H1 (cell line): ENCODE data around the gene HNRNPAB. TPM values are rescaled to one million over a fixed set of nuclear protein-coding genes. Genes with fewer than 3 reads are reported as not detected.

Source experiments
- CTCF ChIA-PET: fragments of 300-600 bp; sonication (Branson Sonifier 250); formaldehyde crosslinking; loops from one replicate; lab custom pipeline; 2021; ENCODE audit not compliant: partially characterized antibody; lab: Charles Lee
- POLR2A ChIA-PET: fragments of 300-600 bp; sonication (Branson Sonifier 250); formaldehyde crosslinking; loops from one replicate; lab custom pipeline; 2021; ENCODE audit warnings: inconsistent platforms; ENCODE audit not compliant: partially characterized antibody; lab: Charles Lee
- DNase-seq, 2 experiments: peaks; one replicate each; pipeline versions ENCODE4 v3.0.0 to v3.0.0-alpha.2; 2010 to 2022; ENCODE audit warnings: low spot score in 2 of 2, low read depth in 1 of 2, mixed read lengths in 1 of 2
- FAIRE-seq: peaks from 2 replicates; lab custom pipeline; 2011; peaks lifted over from hg19 to GRCh38; lab: Jason Lieb, UNC
- H2AFZ ChIP-seq: 2 replicates; pipeline ENCODE4 v1.8.1; 2012; ENCODE audit warnings: low read length, inconsistent platforms
- H2AK5ac ChIP-seq: 2 replicates; pipeline ENCODE4 v1.6.1; 2013; ENCODE audit warnings: low read depth, low read length
- H2BK120ac ChIP-seq: replicated peaks from 2 replicates; pipeline ENCODE3; 2013; ENCODE audit warnings: low read depth, low read length, inconsistent platforms
- H2BK12ac ChIP-seq: 2 replicates; pipeline ENCODE4 v1.6.1; 2013; ENCODE audit warnings: low read depth, low read length
- H2BK15ac ChIP-seq: 2 replicates; pipeline ENCODE4 v1.6.1; 2013; ENCODE audit warnings: low read length
- H2BK20ac ChIP-seq: 2 replicates; pipeline ENCODE4 v1.6.1; 2013; ENCODE audit warnings: low read length
- H2BK5ac ChIP-seq: 2 replicates; pipeline ENCODE4 v1.6.1; 2013; ENCODE audit warnings: low read depth, low read length
- H3K14ac ChIP-seq: 2 replicates; pipeline ENCODE4 v1.6.1; 2013; ENCODE audit warnings: inconsistent platforms; ENCODE audit not compliant: insufficient read length
- H3K18ac ChIP-seq: 2 replicates; pipeline ENCODE4 v1.6.1; 2013; ENCODE audit warnings: low read length; ENCODE audit errors: extremely low read depth
- H3K23ac ChIP-seq: 2 replicates; pipeline ENCODE4 v1.6.1; 2013; ENCODE audit warnings: inconsistent platforms; ENCODE audit not compliant: insufficient read length
- H3K23me2 ChIP-seq: 2 replicates; pipeline ENCODE4 v1.6.1; 2013; ENCODE audit warnings: low read depth, low read length
- H3K27ac ChIP-seq: 2 replicates; pipeline ENCODE4 v1.6.1; 2011; ENCODE audit warnings: low read depth, low read length, inconsistent platforms
- H3K27me3 ChIP-seq, 4 experiments: replicated peaks in 1 of 4; 1 replicate in 1 of 4; 2 replicates in 3 of 4; pipeline versions ENCODE4 v1.6.1 to v1.8.1; 2011 to 2013; ENCODE audit warnings: low read length in 3 of 4, mild to moderate bottlenecking in 3 of 4, inconsistent platforms in 2 of 4, mixed read lengths in 2 of 4, moderate library complexity in 1 of 4; ENCODE audit not compliant: control insufficient read depth in 3 of 4, insufficient read depth in 3 of 4; ENCODE audit errors: extremely low read depth in 1 of 4
- H3K36me3 ChIP-seq, 4 experiments: 2 replicates each; pipeline versions ENCODE4 v1.6.1 to v1.8.1; 2011 to 2013; ENCODE audit warnings: mild to moderate bottlenecking in 4 of 4, low read length in 3 of 4, moderate library complexity in 2 of 4, control low read depth in 1 of 4, inconsistent platforms in 1 of 4; ENCODE audit not compliant: insufficient read depth in 4 of 4, control insufficient read depth in 2 of 4
- H3K4ac ChIP-seq: replicated peaks from 2 replicates; pipeline ENCODE3; 2013; ENCODE audit warnings: low read length, low read depth, mixed read lengths, inconsistent platforms; ENCODE audit not compliant: insufficient read length
- H3K4me1 ChIP-seq, 4 experiments: replicated peaks in 1 of 4; 1 replicate in 1 of 4; 2 replicates in 3 of 4; pipeline versions ENCODE4 v1.6.1 to v1.8.1; 2011 to 2013; ENCODE audit warnings: low read length in 3 of 4, inconsistent platforms in 2 of 4, mixed read lengths in 1 of 4; ENCODE audit not compliant: insufficient read depth in 4 of 4, control insufficient read depth in 3 of 4
- H3K4me2 ChIP-seq, 2 experiments: 2 replicates each; pipeline versions ENCODE4 v1.6.1 to v1.8.1; 2011 to 2013; ENCODE audit warnings: low read depth in 2 of 2, low read length in 2 of 2, control low read depth in 1 of 2, inconsistent platforms in 1 of 2, mild to moderate bottlenecking in 1 of 2; ENCODE audit not compliant: insufficient read depth in 1 of 2
- H3K4me3 ChIP-seq, 4 experiments: fragments of 200-600, 300-600 bp in 1 of 4; sonication (generic), shearing (Covaris generic), sonication (Bioruptor Twin) in 1 of 4; 2 replicates each; pipeline versions ENCODE4 v1.5.1 to v1.8.1; 2011 to 2016; ENCODE audit warnings: low read length in 4 of 4, low read depth in 3 of 4, control low read depth in 2 of 4, inconsistent platforms in 2 of 4, mild to moderate bottlenecking in 2 of 4, mixed read lengths in 1 of 4, moderate library complexity in 1 of 4; ENCODE audit not compliant: insufficient read depth in 2 of 4; ENCODE audit errors: extremely low read depth in 1 of 4
- H3K56ac ChIP-seq: replicated peaks from 2 replicates; pipeline ENCODE3; 2013; ENCODE audit warnings: low read depth, mild to moderate bottlenecking, mixed read lengths, low read length, inconsistent platforms; ENCODE audit not compliant: insufficient read length
- H3K79me1 ChIP-seq: 2 replicates; pipeline ENCODE4 v1.6.1; 2013; ENCODE audit warnings: low read depth, low read length, control low read depth
- H3K79me2 ChIP-seq, 2 experiments: 2 replicates each; pipeline versions ENCODE4 v1.6.1 to v1.8.1; 2012 to 2013; ENCODE audit warnings: low read length in 2 of 2, mild to moderate bottlenecking in 2 of 2, inconsistent platforms in 1 of 2; ENCODE audit not compliant: insufficient read depth in 2 of 2, control insufficient read depth in 1 of 2
- H3K9ac ChIP-seq, 4 experiments: replicated peaks in 1 of 4; 1 replicate in 1 of 4; 2 replicates in 3 of 4; pipeline versions ENCODE4 v1.6.1 to v1.8.1; 2011 to 2013; ENCODE audit warnings: low read depth in 3 of 4, low read length in 3 of 4, control low read depth in 2 of 4, mild to moderate bottlenecking in 2 of 4, moderate library complexity in 2 of 4, inconsistent platforms in 1 of 4; ENCODE audit errors: extremely low read depth in 1 of 4
- H3K9me3 ChIP-seq, 2 experiments: 2 replicates each; pipeline versions ENCODE4 v1.6.1 to v1.8.1; 2012 to 2013; ENCODE audit warnings: mild to moderate bottlenecking in 2 of 2, moderate library complexity in 2 of 2, control low read depth in 1 of 2, inconsistent platforms in 1 of 2, low read depth in 1 of 2, low read length in 1 of 2, mixed read lengths in 1 of 2; ENCODE audit not compliant: insufficient read depth in 2 of 2
- H4K20me1 ChIP-seq, 2 experiments: replicated peaks in 1 of 2; 2 replicates each; pipeline versions ENCODE3 to v1.8.1; 2011 to 2013; ENCODE audit warnings: inconsistent platforms in 2 of 2, low read length in 2 of 2, mild to moderate bottlenecking in 1 of 2; ENCODE audit not compliant: insufficient read depth in 2 of 2, control insufficient read depth in 1 of 2
- H4K5ac ChIP-seq: 2 replicates; pipeline ENCODE4 v1.6.1; 2013; ENCODE audit warnings: low read length, low read depth, mixed read lengths, inconsistent platforms; ENCODE audit not compliant: insufficient read length
- H4K8ac ChIP-seq: 2 replicates; pipeline ENCODE4 v1.8.0; 2013; ENCODE audit warnings: mild to moderate bottlenecking, moderate library complexity, low read length, inconsistent platforms; ENCODE audit not compliant: insufficient read depth; ENCODE audit errors: extremely low read depth
- H4K91ac ChIP-seq: replicated peaks from 2 replicates; pipeline ENCODE3; 2013; ENCODE audit warnings: low read length, mixed read lengths, inconsistent platforms; ENCODE audit not compliant: insufficient read length
- BRCA1 ChIP-seq: IDR thresholded peaks from 2 replicates; pipeline ENCODE4 v1.6.1; 2012; ENCODE audit warnings: low read depth, low read length, improper control_type of control experiment
- CBX8 ChIP-seq: fragments of 300-800, 300-1000 bp; sonication (generic); IDR thresholded peaks from 2 replicates; pipeline ENCODE4 v1.7.1; 2016; ENCODE audit warnings: low read depth, low read length, borderline replicate concordance
- CEBPB ChIP-seq: IDR thresholded peaks from 2 replicates; pipeline ENCODE4 v1.6.1; 2012; ENCODE audit warnings: low read depth, low read length
- CTCF ChIP-seq, 3 experiments: IDR thresholded peaks; 1 replicate in 2 of 3; 2 replicates in 1 of 3; pipeline versions ENCODE4 v1.5.1 to v1.6.1; 2011; ENCODE audit warnings: low read length in 3 of 3, mild to moderate bottlenecking in 3 of 3, inconsistent platforms in 2 of 3, low read depth in 1 of 3, moderate library complexity in 1 of 3; ENCODE audit not compliant: insufficient read depth in 1 of 3; ENCODE audit errors: control extremely low read depth in 1 of 3
- HDAC6 ChIP-seq: IDR thresholded peaks from one replicate; pipeline ENCODE4 v1.7.1; 2012; ENCODE audit warnings: low read depth, mild to moderate bottlenecking, inconsistent platforms, low read length, moderate library complexity
- KDM1A ChIP-seq: fragments of 200-600, 300-600 bp; sonication (generic); IDR thresholded peaks from 2 replicates; pipeline ENCODE4 v1.7.1; 2016; ENCODE audit warnings: mild to moderate bottlenecking, low read length, borderline replicate concordance
- SAP30 ChIP-seq: fragments of 300-600 bp; sonication (generic); IDR thresholded peaks from 2 replicates; pipeline ENCODE4 v1.7.1; 2012; ENCODE audit warnings: low read length, moderate library complexity, mild to moderate bottlenecking, inconsistent platforms; ENCODE audit not compliant: insufficient read depth, insufficient replicate concordance
- SIN3A ChIP-seq, 2 experiments: IDR thresholded peaks in 1 of 2; conservative IDR thresholded peaks in 1 of 2; 2 replicates each; pipeline ENCODE4 v1.6.1; 2011 to 2012; ENCODE audit warnings: low read length in 2 of 2, improper control_type of control experiment in 1 of 2, low read depth in 1 of 2, mild to moderate bottlenecking in 1 of 2
- SP4 ChIP-seq: IDR thresholded peaks from 2 replicates; pipeline ENCODE4 v1.6.1; 2012; ENCODE audit warnings: low read length, inconsistent platforms
- SRF ChIP-seq: IDR thresholded peaks from 2 replicates; pipeline ENCODE4 v1.6.1; 2011; ENCODE audit warnings: mild to moderate bottlenecking, low read depth, low read length, moderate library complexity
- TEAD4 ChIP-seq: IDR thresholded peaks from 2 replicates; pipeline ENCODE4 v1.6.1; 2012; ENCODE audit warnings: low read depth, low read length, inconsistent platforms, mixed read lengths
- WGBS, 2 experiments: shearing (Covaris generic) in 1 of 2; methylation state at CpG; one replicate each; pipeline versions ENCODE4 v1.1.6 to v1.1.7; 2013 to 2015; ENCODE audit warnings: low lambda C conversion rate in 2 of 2, mixed read lengths in 2 of 2, inconsistent platforms in 1 of 2, low coverage in 1 of 2, missing lambda C conversion rate in 1 of 2; ENCODE audit not compliant: insufficient replicate concordance in 2 of 2, insufficient coverage in 1 of 2, insufficient read length in 1 of 2; ENCODE audit errors: extremely low coverage in 1 of 2, missing lambda C conversion rate in 1 of 2; 5-methylcytosine and 5-hydroxymethylcytosine counted together
- polyA plus RNA-seq, 7 experiments: library from polyadenylated mRNA; depleted of rRNA in 3 of 7; stranded (reverse) in 5 of 7; unstranded in 2 of 7; fragments of >200 nt in 5 of 7; fragments of 200-250 nt in 2 of 7; gene quantifications; 1 replicate in 5 of 7; 2 replicates in 1 of 7; 4 replicates in 1 of 7; pipeline versions ENCODE4 v1.2.1 to v1.2.3, GENCODE V29; 2011 to 2013; ENCODE audit warnings: missing spikeins in 2 of 7, mixed read lengths in 2 of 7
- total RNA-seq: library from RNA; stranded (reverse); fragmentation: NEBNext Ultra II Directional; extraction: Animal tissue kit (Norgen Biotek cat#: 25700); gene quantifications from 2 replicates; pipeline ENCODE4 v1.2.1, GENCODE V29; 2021

HNRNPAB gene
- total and polyA plus RNA-seq, 2 of the 8 experiments (the other 6 are each of a cell fraction or from before 2014, with no cell fraction given) = 373 to 563 TPM

GRCh38 chr5:178174456-178174855, 29.9 kb upstream of the HNRNPAB start:
- WGBS, 2 experiments = 92 to 100% methylated on average over 2 to 3 of the region's 3 CpGs
- ChIA-PET POLR2A (interaction anchor here (38.5 kb wide), 1 partner anchor 29 kb away, joined by 985 read pairs; the partner anchor contains the start of gene HNRNPAB), CTCF (interaction anchor here (2.1 to 2.5 kb wide), 2 partner anchors 22 to 99 kb away, joined by 9 to 10 read pairs; no protein-coding TSS in a partner anchor)
- Histone ChIP-seq H3K79me1 (no peaks in the 10 kb centered on the region), H3K79me2 (no peaks in the 10 kb centered on the region), H2BK12ac (no peak overlapping the region), H3K9me3 (no peaks in the 10 kb centered on the region), H2BK20ac (no peak overlapping the region), H2BK5ac (no peak overlapping the region), H4K8ac (no peak overlapping the region), H3K27ac (no peak overlapping the region), H3K36me3 (no peaks in the 10 kb centered on the region), H3K18ac (no peak overlapping the region), H3K4me2 (no peak overlapping the region), H4K20me1 (no peaks in the 10 kb centered on the region), H2BK15ac (no peak overlapping the region), H2AFZ (no peak overlapping the region), H3K4ac (no peak overlapping the region), H2BK120ac (no peak overlapping the region), H3K9ac (no peak overlapping the region), H3K23ac (no peak overlapping the region), H3K4me3 (no peak overlapping the region), H3K14ac (no peak overlapping the region), H3K27me3 (no peaks in the 10 kb centered on the region), H4K5ac (no peak overlapping the region), H3K23me2 (no peaks in the 10 kb centered on the region), H2AK5ac (no peak overlapping the region), H4K91ac (no peak overlapping the region), H3K4me1 (peaks cover 0 to 14% (median 9%) of the 10 kb centered on the region in 4 experiments; a peak in 5 of 7 replicates), H3K56ac (no peak overlapping the region)
- DNase-seq (no peak), FAIRE-seq (no peak)
- TF ChIP-seq SAP30 (no peak), CEBPB (no peak), CTCF (IDR thresholded peaks at IDR 0.05; ENCODE audit: control extremely low read depth in 1 of 3, insufficient read depth in 1 of 3, low read depth in 1 of 3, low read length in 3 of 3) (no peak), BRCA1 (no peak), SP4 (no peak), KDM1A (no peak), HDAC6 (no peak), CBX8 (no peak), TEAD4 (no peak), SRF (no peak), SIN3A (conservative IDR thresholded peaks at IDR 0.05 in 1 of 2, IDR thresholded peaks at IDR 0.05 in 1 of 2; ENCODE audit: low read depth in 1 of 2, low read length in 2 of 2) (no peak)
